GM19099 (cell line): ENCODE measurements around the gene CACNA2D4.

Experiments used
- POLR2A ChIP-seq: IDR thresholded peaks from 3 replicates; pipeline ENCODE4 v1.6.1; 2011; ENCODE audit warnings: low read depth; ENCODE audit not compliant: insufficient read length; ENCODE audit errors: extremely low read depth

The CACNA2D4 gene

DNA sequence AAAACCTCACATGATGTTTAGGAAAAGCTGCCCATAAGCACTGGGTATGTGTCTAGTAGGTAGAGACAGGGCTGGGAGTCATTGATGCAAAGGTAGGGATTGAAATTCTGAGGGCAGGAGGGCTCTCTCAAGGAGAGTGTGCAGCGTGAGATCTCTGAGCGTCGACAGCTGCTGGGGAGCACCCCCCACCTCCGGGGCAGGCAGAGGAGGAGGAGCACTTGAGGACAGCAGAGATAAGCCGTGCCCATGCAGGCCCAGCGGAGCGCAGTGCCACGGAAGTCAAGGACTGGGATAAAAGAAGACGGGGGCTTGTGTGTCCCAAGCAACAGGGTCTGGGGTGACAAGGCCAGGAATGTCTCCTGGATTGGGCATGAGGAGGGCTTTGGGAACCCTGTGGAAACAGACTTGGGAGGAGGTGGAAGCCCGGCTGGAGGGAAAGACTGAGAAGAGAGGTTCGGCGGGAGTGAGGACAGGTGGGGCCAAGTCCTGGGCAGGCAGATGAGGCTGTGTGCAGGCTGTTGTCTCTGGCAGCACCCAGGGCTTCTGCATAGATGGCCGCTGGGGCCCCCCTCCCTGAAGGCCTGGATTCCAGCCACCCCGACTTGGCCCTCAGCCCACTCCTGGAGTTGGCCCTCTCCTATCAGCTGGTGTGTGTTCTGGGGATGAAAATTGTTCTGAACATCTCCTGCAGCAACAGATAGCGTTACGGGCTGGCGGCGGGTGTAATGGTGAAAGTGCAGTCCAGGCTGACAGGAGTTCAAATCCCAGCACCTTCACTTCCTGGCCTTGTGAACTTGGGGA, 1.9 kb downstream of the CACNA2D4 start:
- no peak for TF ChIP-seq POLR2A

DNA sequence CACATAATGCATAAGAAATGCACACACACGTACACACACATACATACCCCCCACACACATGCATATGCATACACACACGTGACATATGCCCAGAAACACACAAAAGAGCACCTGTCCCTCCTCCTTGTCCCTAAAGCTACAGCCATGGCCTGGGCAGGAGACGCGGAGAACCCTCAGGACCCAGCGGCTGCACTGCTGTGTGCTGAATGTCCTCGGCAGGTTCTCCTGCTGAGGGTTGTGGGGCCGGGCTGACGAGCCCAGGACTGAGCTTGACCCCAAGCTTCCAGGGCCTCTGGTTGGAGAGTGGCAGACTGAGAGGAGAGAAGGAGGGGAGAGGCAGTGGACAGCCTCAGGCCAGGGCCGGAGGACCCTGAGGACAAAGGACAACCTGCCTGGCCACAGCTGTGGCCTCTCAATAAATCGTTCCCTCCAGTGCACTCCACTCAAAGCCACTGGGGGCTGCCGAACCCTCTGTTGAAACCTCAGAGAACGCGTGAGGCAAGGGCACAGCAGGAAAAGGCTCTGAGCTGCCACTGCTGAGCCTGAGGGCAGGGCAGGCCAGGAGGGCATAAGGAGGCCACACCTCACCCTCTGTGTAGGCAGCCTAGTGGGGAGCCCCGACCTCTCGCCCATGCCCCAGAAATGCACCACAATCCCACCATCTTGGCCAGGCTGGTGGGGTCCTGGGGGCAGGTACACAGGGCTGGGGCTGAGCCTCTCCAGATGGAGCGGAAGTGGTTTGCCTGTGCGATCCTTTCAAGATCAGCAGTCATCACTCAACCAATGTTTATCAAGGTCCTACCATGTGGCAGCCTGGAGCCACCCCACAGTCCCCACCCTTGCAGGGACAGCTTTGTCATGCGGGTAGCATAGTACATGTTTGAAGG, 3.1 kb downstream of the CACNA2D4 start:
- no peak for TF ChIP-seq POLR2A

DNA sequence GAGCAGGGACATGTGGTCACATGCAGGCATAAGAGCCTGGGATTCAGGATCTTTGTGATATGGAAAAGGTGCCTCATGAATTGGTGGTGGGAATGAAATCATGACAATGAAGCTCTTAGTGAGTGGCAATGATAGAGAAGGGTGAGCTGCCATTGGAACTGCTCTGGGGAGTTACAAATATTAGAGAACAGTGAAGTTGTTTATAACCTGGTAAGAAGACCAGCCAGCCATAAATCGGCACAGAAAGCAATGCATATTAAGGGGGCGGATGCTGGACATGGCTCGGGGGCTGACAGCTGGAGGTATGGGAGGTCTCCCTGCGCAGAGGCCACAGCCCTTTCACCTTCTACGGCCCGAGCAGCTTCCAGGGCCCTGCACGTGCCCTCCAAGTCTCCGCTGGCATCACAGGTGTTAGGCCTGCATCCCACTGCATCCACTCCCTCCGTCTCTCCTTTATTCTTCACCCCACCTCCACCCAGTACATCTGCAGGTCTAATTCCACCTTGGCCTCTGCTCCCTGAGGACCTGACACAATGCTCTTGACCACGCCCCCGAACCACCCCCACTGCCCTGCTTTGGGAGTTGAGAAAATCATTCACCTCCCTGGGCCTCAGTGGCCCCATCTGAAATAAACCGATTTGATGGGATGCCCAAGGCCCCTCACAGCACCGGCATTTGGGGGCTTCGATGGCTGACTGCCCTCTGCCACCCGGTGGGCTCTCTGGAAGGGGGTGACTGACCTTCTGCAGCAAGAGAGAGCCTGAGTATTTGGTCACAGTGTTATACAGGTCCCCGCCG, 4.1 kb downstream of the CACNA2D4 start:
- no peak for TF ChIP-seq POLR2A

DNA sequence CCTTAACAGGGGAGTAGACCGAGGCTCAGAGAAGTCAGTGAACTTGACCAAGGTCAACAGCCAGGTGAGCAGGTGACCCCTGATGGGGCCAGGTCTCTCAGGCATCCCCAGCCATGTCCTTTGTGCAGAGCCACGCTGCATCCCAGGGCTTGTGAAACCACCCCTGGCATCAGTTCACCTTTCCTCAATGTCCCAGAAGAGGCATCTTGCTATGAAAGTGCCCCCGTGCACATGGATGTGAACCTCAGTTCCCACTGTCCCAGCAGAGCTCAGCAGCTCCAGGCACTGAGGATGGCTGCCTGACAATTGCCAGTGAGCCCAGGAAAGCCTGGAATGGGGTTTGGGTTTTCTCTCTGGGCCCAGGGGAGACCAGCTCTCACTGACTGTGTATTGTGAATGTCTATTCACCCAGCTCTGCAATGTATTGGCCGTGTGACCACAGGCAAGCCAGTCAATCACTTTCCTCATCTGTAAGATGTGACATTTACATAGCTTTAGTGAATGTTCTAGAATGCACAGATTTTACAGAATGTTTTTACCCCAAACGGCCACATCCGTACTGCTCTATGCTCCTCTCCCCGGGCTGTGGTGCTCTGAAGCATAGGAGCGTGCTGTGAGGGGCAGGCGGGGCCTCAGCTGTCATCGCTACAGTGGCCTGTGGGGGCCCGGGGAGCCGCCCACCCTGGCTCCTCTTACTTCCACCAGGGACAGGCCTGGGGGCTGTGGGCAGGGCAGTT, 4.9 kb downstream of the CACNA2D4 start:
- no peak for TF ChIP-seq POLR2A

DNA sequence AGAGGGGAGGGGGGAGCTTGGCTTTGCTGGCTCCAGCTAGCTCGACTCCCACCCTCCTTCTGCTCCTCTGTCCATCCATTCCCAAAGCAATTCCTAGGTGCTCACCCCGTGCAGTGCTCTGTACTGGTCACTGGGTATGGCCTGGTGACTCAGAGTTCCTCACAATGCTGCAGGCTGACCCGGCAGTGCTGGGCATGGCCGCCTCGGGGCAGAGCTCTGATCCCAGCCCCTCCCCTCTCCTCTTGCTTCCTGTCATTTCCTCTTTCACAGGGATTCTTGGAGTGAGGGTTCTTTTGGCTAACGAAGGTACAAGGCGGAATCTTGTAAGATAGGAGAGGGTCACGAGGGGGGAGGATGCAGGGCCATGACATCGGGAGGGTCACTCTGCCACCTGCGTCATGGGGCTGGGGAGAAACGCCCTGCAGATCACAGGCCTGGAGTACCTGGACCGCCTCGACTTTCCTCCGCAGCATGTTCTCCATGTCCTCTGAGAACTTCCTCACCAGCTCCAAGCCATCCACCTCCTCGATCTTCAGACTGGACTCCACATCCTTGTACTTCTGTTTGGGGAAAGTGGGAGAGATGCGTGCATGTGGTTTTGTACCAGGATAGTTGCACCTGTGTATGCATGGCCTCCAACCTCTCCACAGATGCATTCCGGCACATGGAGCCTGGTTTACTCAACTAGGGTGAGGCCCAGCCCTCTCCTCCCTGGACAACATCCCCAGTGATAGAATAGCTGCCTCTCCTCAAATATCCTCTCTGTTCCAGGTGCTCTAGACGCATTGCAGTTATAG, 5.7 kb downstream of the CACNA2D4 start:
- TF ChIP-seq POLR2A = no peak

DNA sequence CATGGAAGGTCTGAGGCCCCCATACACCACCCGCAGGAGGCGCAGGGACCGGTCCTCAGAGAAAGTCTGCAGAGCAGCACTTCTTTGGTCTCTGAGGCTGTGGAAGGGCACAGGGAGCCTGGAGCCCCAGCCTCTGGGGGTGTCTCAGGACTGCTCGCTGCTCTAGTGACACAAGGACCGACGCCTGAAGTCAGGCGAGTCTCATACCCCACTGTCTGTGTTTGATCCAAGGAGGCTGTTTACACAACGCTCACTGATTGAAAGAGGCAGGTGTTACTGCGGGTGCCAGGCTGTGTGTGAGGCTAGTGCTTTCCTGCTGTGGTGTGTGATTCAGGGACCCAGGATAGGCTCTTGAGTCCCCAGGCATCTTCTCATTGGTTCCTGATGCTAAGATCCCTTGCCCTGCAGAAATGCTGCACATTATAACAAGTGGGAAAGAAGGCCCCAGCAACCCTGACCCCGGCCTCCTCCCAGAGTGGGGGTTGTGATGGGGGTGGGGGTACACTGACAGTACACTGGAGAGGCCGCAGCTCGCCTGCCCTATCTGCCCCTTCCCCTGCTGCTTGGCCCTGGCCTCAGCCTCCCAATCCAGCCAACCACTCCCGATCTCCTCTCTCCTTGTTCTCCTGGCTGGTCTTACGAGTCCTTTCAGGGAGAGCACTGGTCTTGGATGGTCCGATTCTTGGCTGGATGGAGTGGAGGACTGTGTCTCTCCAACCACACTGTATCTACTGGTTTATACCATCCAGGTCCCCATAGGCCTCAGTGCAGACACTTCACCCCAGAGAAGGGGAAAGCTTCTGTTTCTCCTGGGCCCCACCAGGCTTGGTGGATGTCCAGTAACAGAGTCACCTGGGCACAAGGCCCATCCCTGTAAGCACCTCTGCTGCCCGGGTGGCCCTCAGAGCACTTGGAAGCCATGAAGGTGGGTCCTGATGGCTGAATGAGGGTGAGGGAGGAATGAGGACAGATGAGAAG, 6.6 kb downstream of the CACNA2D4 start:
- no peak for TF ChIP-seq POLR2A

DNA sequence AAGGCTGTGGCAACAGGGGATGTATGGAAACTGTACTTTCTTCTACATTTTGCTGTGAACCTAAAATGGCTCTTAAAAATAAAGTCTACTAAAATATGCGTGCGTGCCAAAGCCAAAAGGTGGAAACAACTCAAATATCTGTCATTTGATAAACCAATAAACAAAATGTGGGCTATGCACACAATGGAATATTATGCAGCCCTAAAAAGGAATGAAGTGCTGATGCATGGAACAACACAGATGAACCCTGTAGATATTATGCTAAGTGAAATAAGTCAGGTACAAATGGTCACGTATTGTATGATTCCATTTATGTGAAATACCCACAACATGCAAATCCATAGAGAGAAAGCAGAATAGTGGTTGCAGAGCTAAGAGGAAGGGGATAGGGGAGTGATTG, 8.0 kb downstream of the CACNA2D4 start:
- no peak for TF ChIP-seq POLR2A

DNA sequence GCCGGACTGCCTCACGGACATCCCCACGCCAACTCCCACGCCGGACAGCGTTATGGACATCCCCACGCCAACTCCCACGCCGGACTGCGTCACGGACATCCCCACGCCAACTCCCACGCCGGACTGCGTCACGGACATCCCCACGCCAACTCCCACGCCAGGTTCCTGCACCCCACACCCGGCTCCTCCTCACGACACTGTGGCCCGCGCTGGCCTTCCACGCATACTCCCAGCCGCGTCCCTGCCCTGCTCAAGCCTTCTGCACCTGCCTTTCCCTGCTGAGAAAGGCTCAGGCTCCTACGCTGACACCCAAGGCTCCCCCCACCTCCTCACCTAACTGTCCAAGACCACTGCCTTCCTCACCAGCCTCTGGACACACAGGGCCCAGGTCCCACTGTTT, 9.7 kb downstream of the CACNA2D4 start:
- TF ChIP-seq POLR2A = no peak

DNA sequence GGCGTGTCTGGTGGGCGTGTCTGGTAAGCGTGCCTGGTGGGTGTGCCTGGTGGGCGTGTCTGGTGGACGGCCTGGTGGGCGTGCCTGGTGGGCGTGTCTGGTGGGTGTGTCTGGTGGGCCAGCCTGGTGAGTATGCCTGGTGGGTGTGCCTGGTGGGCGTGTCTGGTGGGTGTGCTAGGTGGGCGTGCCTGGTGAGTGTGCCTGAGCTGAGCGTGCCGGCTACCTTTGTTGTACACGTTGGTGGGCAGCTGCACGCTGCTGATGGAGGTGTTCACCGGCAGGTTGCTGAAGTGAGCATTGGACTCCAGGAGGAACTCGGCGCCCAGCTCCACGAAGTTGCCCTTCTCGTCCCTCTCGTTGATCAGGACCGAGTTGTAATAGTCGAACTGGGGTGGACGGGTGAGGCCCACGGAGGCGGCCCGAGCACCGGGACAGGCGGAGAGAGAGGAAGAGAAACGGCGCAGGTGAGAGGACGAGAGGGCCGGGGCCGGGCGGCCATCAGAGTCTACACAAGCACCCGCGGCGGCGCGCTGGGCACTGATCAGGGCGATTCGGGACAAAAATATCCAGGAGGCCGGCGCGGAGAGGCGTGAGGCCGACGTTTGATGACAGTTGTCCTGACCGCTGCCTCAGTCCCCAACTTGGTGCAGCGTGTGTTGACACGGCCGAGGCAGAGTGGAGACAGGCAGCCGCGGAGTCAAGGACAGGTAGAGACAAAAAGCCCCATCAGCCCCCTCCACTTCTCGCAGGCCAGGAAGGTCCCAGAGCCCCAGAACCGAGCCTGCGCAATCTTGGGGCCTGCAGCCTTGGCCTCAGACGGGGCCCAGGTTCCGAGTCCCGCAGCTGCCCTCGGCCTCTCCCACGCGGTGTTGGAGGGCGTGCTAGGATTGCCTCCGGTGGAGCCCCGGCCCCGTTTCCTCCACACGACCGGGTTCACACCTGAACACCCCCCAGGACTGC, 10.5 kb downstream of the CACNA2D4 start:
- TF ChIP-seq POLR2A = no peak

DNA sequence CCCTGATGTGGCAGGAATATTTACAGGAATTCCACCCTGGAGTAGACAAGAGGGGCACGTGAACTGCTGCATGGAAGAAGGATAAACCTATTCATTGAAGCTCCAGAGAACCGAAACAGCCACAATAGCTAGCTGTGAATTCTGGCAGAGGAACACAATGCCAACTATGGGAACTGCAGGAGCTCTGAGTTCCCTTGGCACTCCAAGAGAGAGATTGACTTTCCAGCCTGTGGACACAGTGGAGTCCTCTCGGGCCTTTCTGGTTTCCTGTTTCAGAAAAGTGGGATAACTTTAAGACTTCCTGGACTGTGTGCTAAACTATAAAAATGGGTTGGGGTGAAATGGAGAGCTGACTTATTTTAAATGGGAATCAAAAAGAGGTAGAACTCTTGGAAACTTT, 11.9 kb downstream of the CACNA2D4 start:
- TF ChIP-seq POLR2A = no peak

DNA sequence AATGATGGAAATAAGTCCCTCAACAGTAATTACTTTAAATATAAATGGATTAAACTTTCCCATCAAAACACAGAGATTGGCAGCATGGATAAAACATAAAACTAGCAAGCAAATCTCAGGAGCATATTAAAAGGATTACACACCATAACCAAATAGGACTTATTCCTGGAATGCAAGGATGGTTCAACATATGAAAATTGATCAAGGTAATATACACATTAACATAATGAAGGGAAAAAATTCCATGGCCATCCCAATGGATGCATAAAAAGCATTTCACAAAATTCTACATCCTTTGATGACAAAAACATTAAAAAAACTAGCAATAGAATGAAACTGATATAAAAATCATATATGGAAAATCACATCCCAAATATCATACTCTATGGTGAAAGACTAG, 13.6 kb downstream of the CACNA2D4 start:
- TF ChIP-seq POLR2A = no peak

DNA sequence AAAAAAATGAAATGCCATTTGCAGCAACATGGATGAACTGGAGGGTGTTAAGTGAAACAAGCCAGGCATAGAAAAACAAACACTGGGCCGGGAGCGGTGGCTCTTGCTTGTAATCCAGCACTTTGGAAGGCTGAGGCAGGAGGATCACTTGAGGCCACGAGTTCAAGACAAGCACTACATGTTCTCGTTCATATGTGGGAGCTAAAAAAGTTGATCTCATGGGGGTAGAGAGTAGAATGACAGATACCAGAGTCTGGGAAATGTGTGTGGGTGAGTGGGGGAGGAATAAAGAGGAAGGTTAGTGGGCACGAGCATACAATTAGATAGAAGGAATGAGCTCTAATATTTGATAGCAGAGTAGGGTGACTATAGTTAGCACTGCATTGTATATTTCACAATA, 21.5 kb downstream of the CACNA2D4 start:
- no peak for TF ChIP-seq POLR2A

DNA sequence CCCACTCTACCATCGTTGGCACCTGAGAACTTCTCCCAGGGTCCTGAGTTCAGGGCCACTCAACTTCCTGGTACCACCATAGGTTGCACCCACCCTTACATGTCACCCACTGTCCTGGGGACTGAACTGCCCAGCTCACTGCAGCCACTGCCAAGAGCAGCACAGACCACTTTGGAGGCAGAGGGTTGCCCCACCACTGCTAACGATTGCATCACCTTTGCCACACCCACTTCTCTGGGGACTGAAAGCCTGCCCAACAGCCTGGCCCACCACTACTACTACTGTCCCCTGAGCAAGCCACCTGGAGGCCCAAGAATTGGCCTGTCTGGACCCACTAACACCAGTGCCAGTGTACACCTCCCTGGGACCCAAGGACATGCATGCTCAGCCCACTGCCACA, 27.6 kb downstream of the CACNA2D4 start:
- no peak for TF ChIP-seq POLR2A
